H1 (cell line): ENCODE data around the gene CS. TPM values are rescaled to one million over a fixed set of nuclear protein-coding genes. Genes with fewer than 3 reads are reported as not detected.

Experiments used
- CTCF ChIA-PET: fragments of 300-600 bp; sonication (Branson Sonifier 250); formaldehyde crosslinking; loops from one replicate; lab custom pipeline; 2021; ENCODE audit not compliant: partially characterized antibody; lab: Charles Lee
- POLR2A ChIA-PET: fragments of 300-600 bp; sonication (Branson Sonifier 250); formaldehyde crosslinking; loops from one replicate; lab custom pipeline; 2021; ENCODE audit warnings: inconsistent platforms; ENCODE audit not compliant: partially characterized antibody; lab: Charles Lee
- DNase-seq, 2 experiments: peaks; one replicate each; pipeline versions ENCODE4 v3.0.0 to v3.0.0-alpha.2; 2010 to 2022; ENCODE audit warnings: low spot score in 2 of 2, low read depth in 1 of 2, mixed read lengths in 1 of 2
- FAIRE-seq: peaks from 2 replicates; lab custom pipeline; 2011; peaks lifted over from hg19 to GRCh38; lab: Jason Lieb, UNC
- H2AFZ ChIP-seq: 2 replicates; pipeline ENCODE4 v1.8.1; 2012; ENCODE audit warnings: low read length, inconsistent platforms
- H2AK5ac ChIP-seq: 2 replicates; pipeline ENCODE4 v1.6.1; 2013; ENCODE audit warnings: low read depth, low read length
- H2BK120ac ChIP-seq: replicated peaks from 2 replicates; pipeline ENCODE3; 2013; ENCODE audit warnings: low read depth, low read length, inconsistent platforms
- H2BK12ac ChIP-seq: 2 replicates; pipeline ENCODE4 v1.6.1; 2013; ENCODE audit warnings: low read depth, low read length
- H2BK15ac ChIP-seq: 2 replicates; pipeline ENCODE4 v1.6.1; 2013; ENCODE audit warnings: low read length
- H2BK20ac ChIP-seq: 2 replicates; pipeline ENCODE4 v1.6.1; 2013; ENCODE audit warnings: low read length
- H2BK5ac ChIP-seq: 2 replicates; pipeline ENCODE4 v1.6.1; 2013; ENCODE audit warnings: low read depth, low read length
- H3K14ac ChIP-seq: 2 replicates; pipeline ENCODE4 v1.6.1; 2013; ENCODE audit warnings: inconsistent platforms; ENCODE audit not compliant: insufficient read length
- H3K18ac ChIP-seq: 2 replicates; pipeline ENCODE4 v1.6.1; 2013; ENCODE audit warnings: low read length; ENCODE audit errors: extremely low read depth
- H3K23ac ChIP-seq: 2 replicates; pipeline ENCODE4 v1.6.1; 2013; ENCODE audit warnings: inconsistent platforms; ENCODE audit not compliant: insufficient read length
- H3K23me2 ChIP-seq: 2 replicates; pipeline ENCODE4 v1.6.1; 2013; ENCODE audit warnings: low read depth, low read length
- H3K27ac ChIP-seq: 2 replicates; pipeline ENCODE4 v1.6.1; 2011; ENCODE audit warnings: low read depth, low read length, inconsistent platforms
- H3K27me3 ChIP-seq, 4 experiments: replicated peaks in 1 of 4; 1 replicate in 1 of 4; 2 replicates in 3 of 4; pipeline versions ENCODE4 v1.6.1 to v1.8.1; 2011 to 2013; ENCODE audit warnings: low read length in 3 of 4, mild to moderate bottlenecking in 3 of 4, inconsistent platforms in 2 of 4, mixed read lengths in 2 of 4, moderate library complexity in 1 of 4; ENCODE audit not compliant: control insufficient read depth in 3 of 4, insufficient read depth in 3 of 4; ENCODE audit errors: extremely low read depth in 1 of 4
- H3K36me3 ChIP-seq, 4 experiments: 2 replicates each; pipeline versions ENCODE4 v1.6.1 to v1.8.1; 2011 to 2013; ENCODE audit warnings: mild to moderate bottlenecking in 4 of 4, low read length in 3 of 4, moderate library complexity in 2 of 4, control low read depth in 1 of 4, inconsistent platforms in 1 of 4; ENCODE audit not compliant: insufficient read depth in 4 of 4, control insufficient read depth in 2 of 4
- H3K4ac ChIP-seq: replicated peaks from 2 replicates; pipeline ENCODE3; 2013; ENCODE audit warnings: low read length, low read depth, mixed read lengths, inconsistent platforms; ENCODE audit not compliant: insufficient read length
- H3K4me1 ChIP-seq, 4 experiments: replicated peaks in 1 of 4; 1 replicate in 1 of 4; 2 replicates in 3 of 4; pipeline versions ENCODE4 v1.6.1 to v1.8.1; 2011 to 2013; ENCODE audit warnings: low read length in 3 of 4, inconsistent platforms in 2 of 4, mixed read lengths in 1 of 4; ENCODE audit not compliant: insufficient read depth in 4 of 4, control insufficient read depth in 3 of 4
- H3K4me2 ChIP-seq, 2 experiments: 2 replicates each; pipeline versions ENCODE4 v1.6.1 to v1.8.1; 2011 to 2013; ENCODE audit warnings: low read depth in 2 of 2, low read length in 2 of 2, control low read depth in 1 of 2, inconsistent platforms in 1 of 2, mild to moderate bottlenecking in 1 of 2; ENCODE audit not compliant: insufficient read depth in 1 of 2
- H3K4me3 ChIP-seq, 4 experiments: fragments of 200-600, 300-600 bp in 1 of 4; sonication (generic), shearing (Covaris generic), sonication (Bioruptor Twin) in 1 of 4; 2 replicates each; pipeline versions ENCODE4 v1.5.1 to v1.8.1; 2011 to 2016; ENCODE audit warnings: low read length in 4 of 4, low read depth in 3 of 4, control low read depth in 2 of 4, inconsistent platforms in 2 of 4, mild to moderate bottlenecking in 2 of 4, mixed read lengths in 1 of 4, moderate library complexity in 1 of 4; ENCODE audit not compliant: insufficient read depth in 2 of 4; ENCODE audit errors: extremely low read depth in 1 of 4
- H3K56ac ChIP-seq: replicated peaks from 2 replicates; pipeline ENCODE3; 2013; ENCODE audit warnings: low read depth, mild to moderate bottlenecking, mixed read lengths, low read length, inconsistent platforms; ENCODE audit not compliant: insufficient read length
- H3K79me1 ChIP-seq: 2 replicates; pipeline ENCODE4 v1.6.1; 2013; ENCODE audit warnings: low read depth, low read length, control low read depth
- H3K79me2 ChIP-seq, 2 experiments: 2 replicates each; pipeline versions ENCODE4 v1.6.1 to v1.8.1; 2012 to 2013; ENCODE audit warnings: low read length in 2 of 2, mild to moderate bottlenecking in 2 of 2, inconsistent platforms in 1 of 2; ENCODE audit not compliant: insufficient read depth in 2 of 2, control insufficient read depth in 1 of 2
- H3K9ac ChIP-seq, 4 experiments: replicated peaks in 1 of 4; 1 replicate in 1 of 4; 2 replicates in 3 of 4; pipeline versions ENCODE4 v1.6.1 to v1.8.1; 2011 to 2013; ENCODE audit warnings: low read depth in 3 of 4, low read length in 3 of 4, control low read depth in 2 of 4, mild to moderate bottlenecking in 2 of 4, moderate library complexity in 2 of 4, inconsistent platforms in 1 of 4; ENCODE audit errors: extremely low read depth in 1 of 4
- H3K9me3 ChIP-seq, 2 experiments: 2 replicates each; pipeline versions ENCODE4 v1.6.1 to v1.8.1; 2012 to 2013; ENCODE audit warnings: mild to moderate bottlenecking in 2 of 2, moderate library complexity in 2 of 2, control low read depth in 1 of 2, inconsistent platforms in 1 of 2, low read depth in 1 of 2, low read length in 1 of 2, mixed read lengths in 1 of 2; ENCODE audit not compliant: insufficient read depth in 2 of 2
- H4K20me1 ChIP-seq, 2 experiments: replicated peaks in 1 of 2; 2 replicates each; pipeline versions ENCODE3 to v1.8.1; 2011 to 2013; ENCODE audit warnings: inconsistent platforms in 2 of 2, low read length in 2 of 2, mild to moderate bottlenecking in 1 of 2; ENCODE audit not compliant: insufficient read depth in 2 of 2, control insufficient read depth in 1 of 2
- H4K5ac ChIP-seq: 2 replicates; pipeline ENCODE4 v1.6.1; 2013; ENCODE audit warnings: low read length, low read depth, mixed read lengths, inconsistent platforms; ENCODE audit not compliant: insufficient read length
- H4K8ac ChIP-seq: 2 replicates; pipeline ENCODE4 v1.8.0; 2013; ENCODE audit warnings: mild to moderate bottlenecking, moderate library complexity, low read length, inconsistent platforms; ENCODE audit not compliant: insufficient read depth; ENCODE audit errors: extremely low read depth
- H4K91ac ChIP-seq: replicated peaks from 2 replicates; pipeline ENCODE3; 2013; ENCODE audit warnings: low read length, mixed read lengths, inconsistent platforms; ENCODE audit not compliant: insufficient read length
- CHD1 ChIP-seq: IDR thresholded peaks from 2 replicates; pipeline ENCODE4 v1.6.1; 2012; ENCODE audit warnings: low read depth, low read length, improper control_type of control experiment
- CTBP2 ChIP-seq: IDR thresholded peaks from 2 replicates; pipeline ENCODE4 v1.7.0; 2011; ENCODE audit warnings: borderline replicate concordance, mild to moderate bottlenecking, moderate library complexity, mixed read lengths, low read length; ENCODE audit not compliant: insufficient read depth, insufficient read length
- KDM5A ChIP-seq: fragments of 200-600 bp; IDR thresholded peaks from 2 replicates; pipeline ENCODE4 v1.7.1; 2012; ENCODE audit warnings: mild to moderate bottlenecking, low read length, inconsistent platforms, mixed read lengths
- SUZ12 ChIP-seq: fragments of 200-600 bp; sonication (generic); IDR thresholded peaks from 2 replicates; pipeline ENCODE4 v1.6.1; 2012; ENCODE audit warnings: mild to moderate bottlenecking, inconsistent platforms, low read length, moderate library complexity, mixed read lengths
- TCF12 ChIP-seq: IDR thresholded peaks from 2 replicates; pipeline ENCODE4 v1.6.1; 2011; ENCODE audit warnings: low read depth, mild to moderate bottlenecking, low read length
- WGBS, 2 experiments: shearing (Covaris generic) in 1 of 2; methylation state at CpG; one replicate each; pipeline versions ENCODE4 v1.1.6 to v1.1.7; 2013 to 2015; ENCODE audit warnings: low lambda C conversion rate in 2 of 2, mixed read lengths in 2 of 2, inconsistent platforms in 1 of 2, low coverage in 1 of 2, missing lambda C conversion rate in 1 of 2; ENCODE audit not compliant: insufficient replicate concordance in 2 of 2, insufficient coverage in 1 of 2, insufficient read length in 1 of 2; ENCODE audit errors: extremely low coverage in 1 of 2, missing lambda C conversion rate in 1 of 2; 5-methylcytosine and 5-hydroxymethylcytosine counted together
- polyA plus RNA-seq, 7 experiments: library from polyadenylated mRNA; depleted of rRNA in 3 of 7; stranded (reverse) in 5 of 7; unstranded in 2 of 7; fragments of >200 nt in 5 of 7; fragments of 200-250 nt in 2 of 7; gene quantifications; 1 replicate in 5 of 7; 2 replicates in 1 of 7; 4 replicates in 1 of 7; pipeline versions ENCODE4 v1.2.1 to v1.2.3, GENCODE V29; 2011 to 2013; ENCODE audit warnings: missing spikeins in 2 of 7, mixed read lengths in 2 of 7
- total RNA-seq: library from RNA; stranded (reverse); fragmentation: NEBNext Ultra II Directional; extraction: Animal tissue kit (Norgen Biotek cat#: 25700); gene quantifications from 2 replicates; pipeline ENCODE4 v1.2.1, GENCODE V29; 2021
- TF ChIP-seq, protein P1 (sequence below): IDR thresholded peaks from 2 replicates; pipeline ENCODE4 v1.6.1; 2012; ENCODE audit warnings: inconsistent platforms

CS gene
- total and polyA plus RNA-seq, 2 of the 8 experiments (the other 6 are each of a cell fraction or from before 2014, with no cell fraction given), result 96.6 to 238 TPM

DNA sequence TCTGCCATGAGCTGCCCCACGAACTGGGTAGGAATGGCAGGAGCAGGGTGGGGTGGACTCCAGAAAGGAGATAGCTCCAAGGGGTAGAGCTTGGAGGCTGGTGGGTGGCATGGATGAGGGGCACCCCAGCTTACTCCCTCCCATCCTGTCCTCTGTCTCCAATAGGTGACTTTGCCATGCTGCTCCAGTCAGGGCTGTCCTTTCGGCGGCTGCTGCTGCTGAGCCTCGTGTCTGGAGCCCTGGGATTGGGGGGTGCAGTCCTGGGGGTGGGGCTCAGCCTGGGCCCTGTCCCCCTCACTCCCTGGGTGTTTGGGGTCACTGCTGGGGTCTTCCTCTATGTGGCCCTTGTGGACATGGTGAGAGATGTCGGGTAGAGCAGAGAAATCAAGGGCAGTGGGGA lies 63.1 kb downstream of the CS start:
- no peak overlapping the region for H3K27ac ChIP-seq
- 0 out of 7 replicates have a peak, but pooled peaks cover 0 to 2% (median 0%) of the 10 kb centered on the region in 4 experiments for H3K27me3 ChIP-seq
- TF ChIP-seq, protein P1, sequence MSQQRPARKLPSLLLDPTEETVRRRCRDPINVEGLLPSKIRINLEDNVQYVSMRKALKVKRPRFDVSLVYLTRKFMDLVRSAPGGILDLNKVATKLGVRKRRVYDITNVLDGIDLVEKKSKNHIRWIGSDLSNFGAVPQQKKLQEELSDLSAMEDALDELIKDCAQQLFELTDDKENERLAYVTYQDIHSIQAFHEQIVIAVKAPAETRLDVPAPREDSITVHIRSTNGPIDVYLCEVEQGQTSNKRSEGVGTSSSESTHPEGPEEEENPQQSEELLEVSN, result no peak
- TF ChIP-seq TCF12 (no peak), KDM5A (no peak), CTBP2 (no peak), CHD1 (no peak), SUZ12 (no peak)
- TF ChIP-seq, all 59 proteins: peak for 0
- H2BK20ac ChIP-seq, result no peak overlapping the region
- H3K23ac ChIP-seq, result no peak overlapping the region
- H3K9ac ChIP-seq, result no peak overlapping the region
- no peak overlapping the region for H2BK120ac ChIP-seq
- no peak overlapping the region for H3K4me3 ChIP-seq
- WGBS, 2 experiments, result 94% methylated on average over 5 of the region's 5 CpGs; no CpG with 5 or more reads in 1 of the 2 experiments
- ChIA-PET CTCF (interaction anchor here (0.6 to 3.1 kb wide), 6 partner anchors 10 to 31 kb away, joined by 3 to 22 read pairs (median 4); partner anchors contain the start of genes ANKRD52 and RNF41), POLR2A (interaction anchor here (1.0 to 8.6 kb wide), 15 partner anchors 11 to 157 kb away, joined by 3 to 65 read pairs (median 6); partner anchors contain the start of genes ANKRD52, COQ10A, ERBB3 and ESYT1)
- no peaks in the 10 kb centered on the region for H3K79me2 ChIP-seq
- H3K4me2 ChIP-seq, result no peak overlapping the region
- no peak for DNase-seq
- no peaks in the 10 kb centered on the region for H3K9me3 ChIP-seq
- peaks cover 0 to 3% of the 10 kb centered on the region in 2 experiments for H4K20me1 ChIP-seq
- H3K4me1 ChIP-seq, result peaks cover 0 to 4% (median 2%) of the 10 kb centered on the region in 4 experiments; a peak in 4 of 7 replicates
- no peak overlapping the region for H2AFZ ChIP-seq
- no peak overlapping the region for H3K14ac ChIP-seq
- no peaks in the 10 kb centered on the region for H3K23me2 ChIP-seq
- H3K36me3 ChIP-seq, result peaks cover 0 to 12% (median 2%) of the 10 kb centered on the region in 4 experiments; a peak in 3 of 8 replicates
- FAIRE-seq, result no peak
- no peak overlapping the region for H3K4ac ChIP-seq
- H4K8ac ChIP-seq, result no peak overlapping the region
- no peak overlapping the region for H2AK5ac ChIP-seq
- no peak overlapping the region for H2BK15ac ChIP-seq
- H2BK5ac ChIP-seq, result no peak overlapping the region
- H3K18ac ChIP-seq, result no peak overlapping the region; the same call in 1 of the 2 replicates
- no peak overlapping the region for H4K5ac ChIP-seq
- H4K91ac ChIP-seq, result no peak overlapping the region
- no peak overlapping the region for H2BK12ac ChIP-seq
- no peaks in the 10 kb centered on the region for H3K79me1 ChIP-seq
- no peak overlapping the region for H3K56ac ChIP-seq
